WTC11 (cell line): ENCODE data around the gene SPHK1. TPM values are rescaled to one million over a fixed set of nuclear protein-coding genes. Genes with fewer than 3 reads are reported as not detected.

Experiments
- ATAC-seq: fragments of 200-7000 bp; cut with Tn5 transposase; 2 replicates; pipeline ENCODE4 v1.10.0; 2021; ENCODE audit warnings: mild to moderate bottlenecking, moderate library complexity
- CTCF ChIA-PET: fragments of 300-600 bp; sonication (Branson Sonifier 250); formaldehyde crosslinking; loops from one replicate; lab custom pipeline; 2021; ENCODE audit warnings: antibody characterized with exemption; lab: Charles Lee
- POLR2A ChIA-PET: fragments of 350-600 bp; sonication (Branson Sonifier 250); formaldehyde crosslinking; loops from one replicate; lab custom pipeline; 2021; ENCODE audit warnings: antibody characterized with exemption; lab: Charles Lee
- DNase-seq: peaks from one replicate; pipeline ENCODE4 v3.0.0; 2021; ENCODE audit warnings: low spot score
- H3K27ac Mint-ChIP-seq: 2 replicates; pipeline ENCODE4 v1.8.0; 2021; ENCODE audit warnings: mixed read lengths
- H3K27me3 Mint-ChIP-seq: 2 replicates; pipeline ENCODE4 v1.8.0; 2021; ENCODE audit warnings: low read depth, mild to moderate bottlenecking, moderate library complexity, mixed read lengths
- H3K36me3 Mint-ChIP-seq: 2 replicates; pipeline ENCODE4 v1.8.0; 2021; ENCODE audit warnings: mixed read lengths
- H3K4me1 Mint-ChIP-seq: 2 replicates; pipeline ENCODE4 v1.8.0; 2022; ENCODE audit warnings: mixed read lengths
- H3K4me3 Mint-ChIP-seq: 2 replicates; pipeline ENCODE4 v1.8.0; 2021; ENCODE audit warnings: mild to moderate bottlenecking, moderate library complexity, mixed read lengths
- H3K9me3 Mint-ChIP-seq: 2 replicates; pipeline ENCODE4 v1.8.0; 2021; ENCODE audit warnings: mixed read lengths
- CBFB ChIP-seq: sonication (generic); formaldehyde crosslinking; IDR thresholded peaks from 2 replicates; pipeline ENCODE4 v1.8.1; 2022; ENCODE audit warnings: mild to moderate bottlenecking, low read depth, missing genetic modification reagents
- E2F4 ChIP-seq: sonication (generic); formaldehyde crosslinking; IDR thresholded peaks from 2 replicates; pipeline ENCODE4 v1.8.1; 2022; ENCODE audit warnings: low read depth, mild to moderate bottlenecking, moderate library complexity, missing genetic modification reagents, borderline replicate concordance
- ERG ChIP-seq: fragments of 250-450 bp; sonication (Bioruptor Pico); IDR thresholded peaks from 2 replicates; pipeline ENCODE4 v1.8.0; 2021; ENCODE audit warnings: mild to moderate bottlenecking
- ESRRA ChIP-seq: sonication (generic); formaldehyde crosslinking; IDR thresholded peaks from 2 replicates; pipeline ENCODE4 v1.8.1; 2022; ENCODE audit warnings: mild to moderate bottlenecking, missing genetic modification reagents, borderline replicate concordance
- FOXJ3 ChIP-seq: sonication (generic); formaldehyde crosslinking; IDR thresholded peaks from 2 replicates; pipeline ENCODE4 v1.9.0; 2021; ENCODE audit warnings: missing genetic modification reagents, mild to moderate bottlenecking, borderline replicate concordance
- FOXK1 ChIP-seq: sonication (generic); formaldehyde crosslinking; IDR thresholded peaks from 2 replicates; pipeline ENCODE4 v1.8.0; 2022; ENCODE audit warnings: mild to moderate bottlenecking, moderate library complexity, missing genetic modification reagents
- GTF2I ChIP-seq: fragments of 250-450 bp; sonication (Bioruptor Pico); conservative IDR thresholded peaks from 2 replicates; pipeline ENCODE4 v1.4.0; 2021; ENCODE audit warnings: mild to moderate bottlenecking
- HMGA2 ChIP-seq: fragments of 250-450 bp; sonication (Bioruptor Pico); IDR thresholded peaks from 2 replicates; pipeline ENCODE4 v1.4.0; 2021; ENCODE audit warnings: mild to moderate bottlenecking, moderate library complexity
- JAZF1 ChIP-seq: fragments of 250-450 bp; sonication (Bioruptor Pico); IDR thresholded peaks from 2 replicates; pipeline ENCODE4 v1.9.0; 2021; ENCODE audit warnings: moderate library complexity, mild to moderate bottlenecking, inconsistent platforms
- NFYB ChIP-seq: sonication (generic); formaldehyde crosslinking; conservative IDR thresholded peaks from 2 replicates; pipeline ENCODE4 v1.8.0; 2022; ENCODE audit warnings: low read depth, missing genetic modification reagents
- OVOL2 ChIP-seq: fragments of 250-450 bp; sonication (Bioruptor Pico); IDR thresholded peaks from 2 replicates; pipeline ENCODE4 v1.9.0; 2021; ENCODE audit warnings: mild to moderate bottlenecking, borderline replicate concordance
- PREB ChIP-seq: sonication (generic); formaldehyde crosslinking; IDR thresholded peaks from 2 replicates; pipeline ENCODE4 v1.8.1; 2022; ENCODE audit warnings: mild to moderate bottlenecking, missing genetic modification reagents, moderate library complexity, borderline replicate concordance
- SMAD3 ChIP-seq: sonication (generic); formaldehyde crosslinking; IDR thresholded peaks from 2 replicates; pipeline ENCODE4 v1.8.0; 2022; ENCODE audit warnings: missing genetic modification reagents, mild to moderate bottlenecking, borderline replicate concordance
- SMAD4 ChIP-seq: sonication (generic); formaldehyde crosslinking; IDR thresholded peaks from 2 replicates; pipeline ENCODE4 v1.8.0; 2022; ENCODE audit warnings: mild to moderate bottlenecking, missing genetic modification reagents
- USF1 ChIP-seq: sonication (generic); formaldehyde crosslinking; IDR thresholded peaks from 2 replicates; pipeline ENCODE4 v1.8.0; 2022; ENCODE audit warnings: mild to moderate bottlenecking, missing genetic modification reagents
- USF2 ChIP-seq: sonication (generic); formaldehyde crosslinking; IDR thresholded peaks from 2 replicates; pipeline ENCODE4 v1.8.1; 2023; ENCODE audit warnings: mild to moderate bottlenecking, missing genetic modification reagents, moderate library complexity
- ZBTB43 ChIP-seq: sonication (generic); formaldehyde crosslinking; IDR thresholded peaks from 2 replicates; pipeline ENCODE4 v1.8.1; 2023; ENCODE audit warnings: mild to moderate bottlenecking, missing genetic modification reagents
- ZNF219 ChIP-seq: sonication (generic); formaldehyde crosslinking; IDR thresholded peaks from 2 replicates; pipeline ENCODE4 v1.8.0; 2023; ENCODE audit warnings: missing genetic modification reagents, mild to moderate bottlenecking, borderline replicate concordance
- ZNF232 ChIP-seq: sonication (generic); formaldehyde crosslinking; IDR thresholded peaks from 2 replicates; pipeline ENCODE4 v1.8.0; 2022; ENCODE audit warnings: mild to moderate bottlenecking, missing genetic modification reagents
- ZNF263 ChIP-seq: sonication (generic); formaldehyde crosslinking; IDR thresholded peaks from 2 replicates; pipeline ENCODE4 v1.8.1; 2022; ENCODE audit warnings: low read depth, mild to moderate bottlenecking, moderate library complexity, missing genetic modification reagents
- ZNF317 ChIP-seq: sonication (generic); formaldehyde crosslinking; IDR thresholded peaks from 2 replicates; pipeline ENCODE4 v1.8.1; 2023; ENCODE audit warnings: low read depth, mild to moderate bottlenecking, moderate library complexity, missing genetic modification reagents, borderline replicate concordance
- ZNF423 ChIP-seq: fragments of 250-450 bp; sonication (Bioruptor Pico); IDR thresholded peaks from 2 replicates; pipeline ENCODE4 v2.1.2; 2022; ENCODE audit warnings: mild to moderate bottlenecking, moderate library complexity
- ZNF425 ChIP-seq: fragments of 250-450 bp; sonication (Bioruptor Pico); conservative IDR thresholded peaks from 2 replicates; pipeline ENCODE4 v1.9.0; 2021; ENCODE audit warnings: mild to moderate bottlenecking
- ZNF671 ChIP-seq: fragments of 250-450 bp; sonication (Bioruptor Pico); IDR thresholded peaks from 2 replicates; pipeline ENCODE4 v1.8.0; 2021; ENCODE audit warnings: mild to moderate bottlenecking
- total RNA-seq: library from RNA; stranded (reverse); gene quantifications from 3 replicates; pipeline ENCODE4 v1.2.3, GENCODE V29; 2021

SPHK1 gene
- total RNA-seq, 1 experiment from 2014 or later = 2.5 TPM

- TF ChIP-seq ZNF219 (CRISPR knock-in tag) (no peak), ZNF263 (CRISPR knock-in tag) (no peak), E2F4 (CRISPR knock-in tag) (no peak), ZNF317 (CRISPR knock-in tag) (no peak), OVOL2 (CRISPR knock-in tag) (no peak), PREB (CRISPR knock-in tag) (no peak), USF2 (CRISPR knock-in tag) (no peak)
Measured at GRCh38 chr17:76398523-76399174, 14.2 kb downstream of the SPHK1 start (continued).

GRCh38 chr17:76399175-76400172 is 15.1 kb downstream of the SPHK1 start:
- peaks cover 59% of the 10 kb centered on the region for H3K36me3 Mint-ChIP-seq
- POLR2A ChIA-PET = no interaction called here
- peak overlapping the region; percentile 89; the same call in 1 of the 2 replicates for H3K27ac Mint-ChIP-seq
- ATAC-seq (no peak), DNase-seq (no peak)
- CTCF ChIA-PET = interaction anchor here (0.5 to 4.9 kb wide), 14 partner anchors 9 to 282 kb away, joined by 3 to 135 read pairs (median 28); partner anchors contain the start of genes PRPSAP1, QRICH2 and SPHK1
- H3K27me3 Mint-ChIP-seq = no peaks in the 10 kb centered on the region
- H3K4me3 Mint-ChIP-seq = no peak overlapping the region
- no peaks in the 10 kb centered on the region for H3K4me1 Mint-ChIP-seq
- H3K9me3 Mint-ChIP-seq = no peaks in the 10 kb centered on the region
- TF ChIP-seq SMAD3 (CRISPR knock-in tag) (no peak), ZNF232 (CRISPR knock-in tag) (no peak), ESRRA (CRISPR knock-in tag) (no peak), CBFB (CRISPR knock-in tag) (no peak), GTF2I (CRISPR knock-in tag) (no peak), NFYB (no peak), SMAD4 (CRISPR knock-in tag) (no peak), JAZF1 (CRISPR knock-in tag) (no peak), ZNF671 (CRISPR knock-in tag) (no peak), ZBTB43 (CRISPR knock-in tag) (no peak), FOXJ3 (CRISPR knock-in tag) (no peak), ZNF425 (CRISPR knock-in tag) (no peak), ERG (CRISPR knock-in tag) (no peak), HMGA2 (CRISPR knock-in tag) (no peak), ZNF423 (no peak), USF1 (CRISPR knock-in tag) (no peak), FOXK1 (CRISPR knock-in tag) (no peak)
